Measurements from ENCODE around the gene CMSS1.

DNA sequence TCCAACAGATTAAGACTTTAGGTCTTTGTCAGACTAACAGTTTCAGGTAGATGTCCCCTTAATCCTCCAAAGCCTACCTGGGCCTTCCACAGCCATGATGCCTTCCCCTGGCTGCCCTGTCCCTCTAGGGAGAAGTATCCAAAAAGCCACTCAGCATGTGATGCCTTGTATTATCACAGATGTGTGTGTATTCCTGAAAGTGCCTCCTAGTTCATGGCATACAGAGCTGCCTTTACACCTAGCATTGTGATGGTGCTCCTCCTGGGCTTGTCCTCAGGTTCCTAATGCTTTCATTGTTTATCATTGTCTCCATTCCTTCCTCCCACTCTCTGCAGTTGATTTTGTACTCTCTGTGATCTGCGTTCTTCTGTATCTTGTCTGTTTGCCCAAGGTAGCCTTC is 43.6 kb downstream of the CMSS1 start:
- TF ChIP-seq, protein P1, sequence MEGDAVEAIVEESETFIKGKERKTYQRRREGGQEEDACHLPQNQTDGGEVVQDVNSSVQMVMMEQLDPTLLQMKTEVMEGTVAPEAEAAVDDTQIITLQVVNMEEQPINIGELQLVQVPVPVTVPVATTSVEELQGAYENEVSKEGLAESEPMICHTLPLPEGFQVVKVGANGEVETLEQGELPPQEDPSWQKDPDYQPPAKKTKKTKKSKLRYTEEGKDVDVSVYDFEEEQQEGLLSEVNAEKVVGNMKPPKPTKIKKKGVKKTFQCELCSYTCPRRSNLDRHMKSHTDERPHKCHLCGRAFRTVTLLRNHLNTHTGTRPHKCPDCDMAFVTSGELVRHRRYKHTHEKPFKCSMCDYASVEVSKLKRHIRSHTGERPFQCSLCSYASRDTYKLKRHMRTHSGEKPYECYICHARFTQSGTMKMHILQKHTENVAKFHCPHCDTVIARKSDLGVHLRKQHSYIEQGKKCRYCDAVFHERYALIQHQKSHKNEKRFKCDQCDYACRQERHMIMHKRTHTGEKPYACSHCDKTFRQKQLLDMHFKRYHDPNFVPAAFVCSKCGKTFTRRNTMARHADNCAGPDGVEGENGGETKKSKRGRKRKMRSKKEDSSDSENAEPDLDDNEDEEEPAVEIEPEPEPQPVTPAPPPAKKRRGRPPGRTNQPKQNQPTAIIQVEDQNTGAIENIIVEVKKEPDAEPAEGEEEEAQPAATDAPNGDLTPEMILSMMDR (IDR thresholded peaks at IDR 0.05): no peak
- no peak for TF ChIP-seq RAD21 (conservative IDR thresholded peaks at IDR 0.05 in 1 of 2, IDR thresholded peaks at IDR 0.05 in 1 of 2)

All from A549 (cell line).